HG03521 (cell line): ENCODE data around the gene NFX1.

Source experiments
- ATAC-seq: cut with Tn5 transposase; IDR thresholded peaks from one replicate; pipeline ENCODE4 v1.9.1; 2021; ENCODE audit warnings: mild to moderate bottlenecking, moderate library complexity; ENCODE audit not compliant: unreplicated experiment

Gene NFX1

GRCh38 chr9:33265211-33265865 is 25.0 kb upstream of the NFX1 start:
- no peak for ATAC-seq

GRCh38 chr9:33267151-33267767 is 23.1 kb upstream of the NFX1 start:
- ATAC-seq: no peak

- ATAC-seq: no peak
These were observed 20.2 kb upstream of the NFX1 start for GRCh38 chr9:33270146-33270545.

GRCh38 chr9:33272061-33272460 is 18.3 kb upstream of the NFX1 start:
- no peak for ATAC-seq

- ATAC-seq: no peak
These were observed 16.9 kb upstream of the NFX1 start for GRCh38 chr9:33273266-33273971.

GRCh38 chr9:33273972-33274328 is 16.4 kb upstream of the NFX1 start:
- no peak for ATAC-seq

GRCh38 chr9:33277484-33277883 is 12.8 kb upstream of the NFX1 start:
- no peak for ATAC-seq

GRCh38 chr9:33285502-33285901 is 4.8 kb upstream of the NFX1 start:
- no peak for ATAC-seq

GRCh38 chr9:33287087-33287490 is 3.2 kb upstream of the NFX1 start:
- no peak for ATAC-seq

GRCh38 chr9:33288235-33288634 is 2.1 kb upstream of the NFX1 start:
- ATAC-seq: no peak

- ATAC-seq: no peak
These were observed 1.4 kb upstream of the NFX1 start for GRCh38 chr9:33288828-33289483.

GRCh38 chr9:33289496-33289895 is 820 bp upstream of the NFX1 start:
- ATAC-seq: no peak

GRCh38 chr9:33289936-33290246 is 425 bp upstream of the NFX1 start:
- ATAC-seq: peak; percentile 31

GRCh38 chr9:33291031-33291397 is 698 bp downstream of the NFX1 start:
- ATAC-seq: peak; percentile 0

- no peak for ATAC-seq
These were observed 1.6 kb downstream of the NFX1 start for GRCh38 chr9:33291901-33292300.

GRCh38 chr9:33293782-33294181 is 3.5 kb downstream of the NFX1 start:
- ATAC-seq: no peak

- no peak for ATAC-seq
These were observed 4.5 kb downstream of the NFX1 start for GRCh38 chr9:33294670-33295432.

- ATAC-seq: peak; percentile 37
These were observed 5.3 kb downstream of the NFX1 start for GRCh38 chr9:33295571-33295970.

GRCh38 chr9:33297432-33297831 is 7.1 kb downstream of the NFX1 start:
- ATAC-seq: peak; percentile 91

- no peak for ATAC-seq
These were observed 10.2 kb downstream of the NFX1 start for GRCh38 chr9:33300546-33300945.

- ATAC-seq: no peak
These were observed 14.0 kb downstream of the NFX1 start for GRCh38 chr9:33304362-33304761.
